HepG2 (cell line): Measurements from ENCODE around the gene PALS1. TPM values are rescaled to one million over a fixed set of nuclear protein-coding genes. Genes with fewer than 3 reads are reported as not detected.
A peak's percentile ranks its signal among the peaks of the same experiment; 100 is the strongest.

Experiments
- BCL6 ChIP-seq: IDR thresholded peaks from 2 replicates; pipeline ENCODE4 v1.6.1; 2016; ENCODE audit warnings: missing genetic modification reagents, missing compliant biosample characterization
- CEBPB ChIP-seq: IDR thresholded peaks from 2 replicates; pipeline ENCODE4 v1.6.1; 2011; ENCODE audit warnings: low read depth, low read length, improper control_type of control experiment, borderline replicate concordance
- CENPT ChIP-seq: sonication (generic); formaldehyde crosslinking; IDR thresholded peaks from 2 replicates; pipeline ENCODE4 v1.8.0; 2022; ENCODE audit warnings: low read depth, mild to moderate bottlenecking, moderate library complexity, missing genetic modification reagents
- FOSL2 ChIP-seq: sonication (generic); formaldehyde crosslinking; IDR thresholded peaks from 2 replicates; pipeline ENCODE4 v1.4.0; 2020; ENCODE audit warnings: missing genetic modification reagents
- GATAD2A ChIP-seq: IDR thresholded peaks from 2 replicates; pipeline ENCODE4 v1.6.1; 2016
- GZF1 ChIP-seq: sonication (generic); formaldehyde crosslinking; IDR thresholded peaks from 2 replicates; pipeline ENCODE4 v1.5.1; 2020; ENCODE audit warnings: mild to moderate bottlenecking, missing genetic modification reagents
- MAF1 ChIP-seq: sonication (generic); formaldehyde crosslinking; IDR thresholded peaks from 2 replicates; pipeline ENCODE4 v1.5.0; 2020; ENCODE audit warnings: missing genetic modification reagents, borderline replicate concordance
- MXI1 ChIP-seq: IDR thresholded peaks from 3 replicates; pipeline ENCODE4 v1.6.1; 2012; ENCODE audit warnings: low read depth, low read length, inconsistent platforms, borderline replicate concordance
- NFAT5 ChIP-seq: sonication (generic); formaldehyde crosslinking; IDR thresholded peaks from 2 replicates; pipeline ENCODE4 v1.4.0; 2020; ENCODE audit warnings: missing genetic modification reagents
- POGK ChIP-seq: sonication (generic); formaldehyde crosslinking; conservative IDR thresholded peaks from 2 replicates; pipeline ENCODE4 v1.8.0; 2022; ENCODE audit warnings: mild to moderate bottlenecking, moderate library complexity, missing genetic modification reagents
- POLR2A ChIP-seq, 2 experiments: IDR thresholded peaks; 2 replicates each; pipeline ENCODE4 v1.6.1; 2011; ENCODE audit warnings: low read depth in 2 of 2, low read length in 2 of 2, mild to moderate bottlenecking in 1 of 2, moderate library complexity in 1 of 2; ENCODE audit not compliant: insufficient read depth in 1 of 2
- POLR2G ChIP-seq: fragments of 200-400 bp; formaldehyde crosslinking; IDR thresholded peaks from 2 replicates; pipeline ENCODE4 v1.6.1; 2018; ENCODE audit warnings: mild to moderate bottlenecking, low read depth, low read length, moderate library complexity
- RARA ChIP-seq: IDR thresholded peaks from 2 replicates; pipeline ENCODE4 v1.6.1; 2016; ENCODE audit warnings: missing genetic modification reagents, missing compliant biosample characterization
- RARG ChIP-seq: sonication (generic); formaldehyde crosslinking; IDR thresholded peaks from 2 replicates; pipeline ENCODE4 v1.4.0; 2020; ENCODE audit warnings: low read depth, mild to moderate bottlenecking, missing genetic modification reagents
- RXRB ChIP-seq: IDR thresholded peaks from 2 replicates; pipeline ENCODE4 v1.6.1; 2016; ENCODE audit warnings: borderline replicate concordance, missing genetic modification reagents, missing compliant biosample characterization
- SCMH1 ChIP-seq: sonication (generic); formaldehyde crosslinking; IDR thresholded peaks from 2 replicates; pipeline ENCODE4 v1.9.0; 2021; ENCODE audit warnings: missing genetic modification reagents, mild to moderate bottlenecking, borderline replicate concordance
- THRA ChIP-seq: sonication (generic); formaldehyde crosslinking; IDR thresholded peaks from 2 replicates; pipeline ENCODE4 v1.4.0; 2020; ENCODE audit warnings: missing genetic modification reagents, borderline replicate concordance
- TSC22D2 ChIP-seq: sonication (generic); formaldehyde crosslinking; IDR thresholded peaks from 2 replicates; pipeline ENCODE4 v1.5.1; 2020; ENCODE audit warnings: missing genetic modification reagents, mild to moderate bottlenecking, borderline replicate concordance
- ZNF251 ChIP-seq: sonication (generic); formaldehyde crosslinking; IDR thresholded peaks from 2 replicates; pipeline ENCODE4 v1.9.0; 2021; ENCODE audit warnings: mild to moderate bottlenecking, missing genetic modification reagents
- ZNF710 ChIP-seq: sonication (generic); formaldehyde crosslinking; IDR thresholded peaks from 2 replicates; pipeline ENCODE4 v1.5.0; 2020; ENCODE audit warnings: mild to moderate bottlenecking, missing genetic modification reagents, borderline replicate concordance
- ZNF780A ChIP-seq: sonication (generic); formaldehyde crosslinking; IDR thresholded peaks from 2 replicates; pipeline ENCODE4 v1.8.0; 2022; ENCODE audit warnings: mild to moderate bottlenecking, missing genetic modification reagents, moderate library complexity
- polyA plus RNA-seq, 8 experiments: library from polyadenylated mRNA; depleted of rRNA in 3 of 8; stranded (reverse) in 7 of 8; unstranded in 1 of 8; fragments of >200 nt; fragmentation: Illumina TruSeq in 4 of 8; extraction: Trizol in 4 of 8; gene quantifications; 2 replicates each; pipeline versions ENCODE4 v1.2.1 to v1.2.3, GENCODE V29; 2011 to 2016; ENCODE audit warnings: low read depth in 4 of 8, missing spikeins in 1 of 8, mixed read lengths in 1 of 8; ENCODE audit not compliant: insufficient read depth in 1 of 8
- total RNA-seq, 5 experiments: library from RNA; depleted of rRNA; stranded (reverse); fragments of >200 nt; fragmentation: Illumina TruSeq; extraction: Trizol; gene quantifications; 2 replicates each; pipeline ENCODE4 v1.2.3, GENCODE V29; 2016; ENCODE audit warnings: low read depth in 1 of 5

The PALS1 gene
- total and polyA plus RNA-seq, 2 of the 13 experiments (the other 11 are each of a cell fraction or from before 2014, with no cell fraction given) = 8.8 to 20.0 TPM

- TF ChIP-seq GZF1 (CRISPR knock-in tag) (no peak), ZNF251 (CRISPR knock-in tag) (no peak), NFAT5 (CRISPR knock-in tag) (no peak), ZNF780A (CRISPR knock-in tag) (no peak), POLR2A (IDR thresholded peaks at IDR 0.05; ENCODE audit: insufficient read depth in 1 of 2, low read depth in 2 of 2, low read length in 2 of 2) (peak; percentile 10 to 76; a peak in 2 of 4 replicates), CENPT (CRISPR knock-in tag) (no peak), RARA (CRISPR knock-in tag) (no peak), ZNF710 (CRISPR knock-in tag) (no peak), POGK (CRISPR knock-in tag) (no peak), TSC22D2 (no peak), RARG (CRISPR knock-in tag) (no peak), MAF1 (no peak), FOSL2 (CRISPR knock-in tag) (no peak), POLR2G (peak; percentile 72), THRA (CRISPR knock-in tag) (no peak), CEBPB (peak; percentile 82; the same call in 1 of the 2 replicates), RXRB (CRISPR knock-in tag) (no peak), SCMH1 (CRISPR knock-in tag) (no peak), BCL6 (CRISPR knock-in tag) (no peak), GATAD2A (CRISPR knock-in tag) (no peak), MXI1 (peak; percentile 64; the same call in 1 of the 3 replicates)
Measured at GRCh38 chr14:67240978-67241410, 241 bp upstream of the PALS1 start (continued).
